IMR-90 (cell line): ENCODE results near the gene KCNK10. TPM values are rescaled to one million over a fixed set of nuclear protein-coding genes. Genes with fewer than 3 reads are reported as not detected.

ENCODE experiments used
- ATAC-seq: fragments of 200-7000 bp; cut with Tn5 transposase; 2 replicates; pipeline ENCODE4 v1.9.1; 2020; ENCODE audit warnings: low read depth, mild to moderate bottlenecking, moderate library complexity
- BruUV-seq: library from RNA; stranded (reverse); fragments of 400-500 nt; replicated peaks from 2 replicates; lab custom pipeline; 2021; lab: Mats Ljungman, UMichigan
- CTCF ChIA-PET: fragments of 300-600 bp; formaldehyde crosslinking; extraction: SDS; loops from one replicate; lab custom pipeline; 2021; ENCODE audit warnings: antibody characterized with exemption; lab: Yijun Ruan, JAX
- POLR2A ChIA-PET: fragments of 300-600 bp; sonication (Branson Sonifier 250); formaldehyde crosslinking; loops from one replicate; lab custom pipeline; 2022; ENCODE audit warnings: antibody characterized with exemption; ENCODE audit not compliant: unreplicated experiment; lab: Charles Lee
- DNase-seq: peaks from one replicate; pipeline ENCODE4 v3.0.0; 2013
- H2AFZ ChIP-seq: replicated peaks from 2 replicates; pipeline ENCODE3; 2013; ENCODE audit warnings: low read length, mild to moderate bottlenecking; ENCODE audit not compliant: poor library complexity
- H2AK5ac ChIP-seq: 2 replicates; pipeline ENCODE4 v1.6.1; 2013; ENCODE audit warnings: low read depth, low read length, inconsistent platforms
- H2AK9ac ChIP-seq: replicated peaks from 2 replicates; pipeline ENCODE3; 2013; ENCODE audit warnings: mild to moderate bottlenecking, low read depth, low read length, moderate library complexity; ENCODE audit not compliant: poor library complexity
- H2BK120ac ChIP-seq: 2 replicates; pipeline ENCODE4 v1.6.1; 2013; ENCODE audit warnings: low read depth, low read length, inconsistent platforms
- H2BK15ac ChIP-seq: 3 replicates; pipeline ENCODE4 v1.6.1; 2013; ENCODE audit warnings: low read depth, low read length, inconsistent platforms
- H2BK20ac ChIP-seq: 2 replicates; pipeline ENCODE4 v1.6.1; 2013; ENCODE audit warnings: low read depth, mild to moderate bottlenecking, inconsistent platforms, low read length, moderate library complexity
- H2BK5ac ChIP-seq: 2 replicates; pipeline ENCODE4 v1.6.1; 2013; ENCODE audit warnings: mild to moderate bottlenecking, low read depth, low read length, inconsistent platforms; ENCODE audit not compliant: poor library complexity, severe bottlenecking
- H3K14ac ChIP-seq: replicated peaks from 2 replicates; pipeline ENCODE4 v1.6.1; 2013; ENCODE audit warnings: low read depth, low read length, inconsistent platforms
- H3K18ac ChIP-seq: 2 replicates; pipeline ENCODE4 v1.6.1; 2013; ENCODE audit warnings: low read depth, low read length, control low read depth
- H3K23ac ChIP-seq: 2 replicates; pipeline ENCODE4 v1.6.1; 2013; ENCODE audit warnings: low read depth, low read length, inconsistent platforms
- H3K27ac ChIP-seq: 2 replicates; pipeline ENCODE4 v1.5.1; 2013; ENCODE audit warnings: mild to moderate bottlenecking, control low read depth, low read length; ENCODE audit not compliant: insufficient read depth
- H3K27me3 ChIP-seq: 2 replicates; pipeline ENCODE4 v1.6.1; 2013; ENCODE audit warnings: low read length; ENCODE audit not compliant: control insufficient read depth, insufficient read depth
- H3K36me3 ChIP-seq: 2 replicates; pipeline ENCODE4 v1.6.1; 2013; ENCODE audit warnings: low read length, mixed read lengths; ENCODE audit not compliant: control insufficient read depth, insufficient read depth
- H3K4ac ChIP-seq: 2 replicates; pipeline ENCODE4 v1.6.1; 2013; ENCODE audit warnings: low read depth, low read length, inconsistent platforms
- H3K4me1 ChIP-seq: 2 replicates; pipeline ENCODE4 v1.6.1; 2013; ENCODE audit warnings: low read length, mixed read lengths; ENCODE audit not compliant: control insufficient read depth, insufficient read depth
- H3K4me2 ChIP-seq: 2 replicates; pipeline ENCODE4 v1.6.1; 2013; ENCODE audit warnings: low read depth, mild to moderate bottlenecking, control low read depth, low read length, moderate library complexity
- H3K4me3 ChIP-seq: 2 replicates; pipeline ENCODE4 v1.5.1; 2013; ENCODE audit warnings: low read depth, mild to moderate bottlenecking, control low read depth, low read length, moderate library complexity; ENCODE audit not compliant: insufficient read depth
- H3K56ac ChIP-seq: 2 replicates; pipeline ENCODE4 v1.6.1; 2013; ENCODE audit warnings: low read length, inconsistent platforms; ENCODE audit not compliant: insufficient read depth; ENCODE audit errors: extremely low read depth
- H3K79me1 ChIP-seq, 2 experiments: 2 replicates each; pipeline ENCODE4 v1.6.1; 2013; ENCODE audit warnings: low read length in 2 of 2, inconsistent platforms in 1 of 2, low read depth in 1 of 2
- H3K9ac ChIP-seq: 2 replicates; pipeline ENCODE4 v1.6.1; 2013; ENCODE audit warnings: low read depth, low read length, control low read depth
- H3K9me1 ChIP-seq: 2 replicates; pipeline ENCODE4 v1.6.1; 2013; ENCODE audit warnings: low read length, inconsistent platforms; ENCODE audit not compliant: insufficient read depth
- H3K9me3 ChIP-seq: 2 replicates; pipeline ENCODE4 v1.6.1; 2013; ENCODE audit warnings: low read length; ENCODE audit not compliant: control insufficient read depth, insufficient read depth
- H4K20me1 ChIP-seq: 2 replicates; pipeline ENCODE4 v1.6.1; 2013; ENCODE audit warnings: low read length, inconsistent platforms; ENCODE audit not compliant: insufficient read depth
- H4K5ac ChIP-seq: 2 replicates; pipeline ENCODE4 v1.6.1; 2013; ENCODE audit warnings: mild to moderate bottlenecking, low read depth, low read length, control low read depth
- H4K8ac ChIP-seq, 2 experiments: 2 replicates each; pipeline ENCODE4 v1.6.1; 2013; ENCODE audit warnings: low read depth in 2 of 2, low read length in 2 of 2, control low read depth in 1 of 2, inconsistent platforms in 1 of 2
- H4K91ac ChIP-seq: 2 replicates; pipeline ENCODE4 v1.6.1; 2013; ENCODE audit warnings: low read depth, low read length, inconsistent platforms; ENCODE audit not compliant: insufficient read depth
- BHLHE40 ChIP-seq: fragments of 150-350 bp; IDR thresholded peaks from 2 replicates; pipeline ENCODE4 v1.6.1; 2016; ENCODE audit warnings: mild to moderate bottlenecking, low read depth, low read length
- CHD1 ChIP-seq: IDR thresholded peaks from 2 replicates; pipeline ENCODE4 v1.6.1; 2012; ENCODE audit warnings: low read depth, low read length, improper control_type of control experiment
- FOS ChIP-seq: fragments of 150-350 bp; IDR thresholded peaks from 2 replicates; pipeline ENCODE4 v1.6.1; 2016; ENCODE audit warnings: low read depth, low read length
- MAZ ChIP-seq: IDR thresholded peaks from 2 replicates; pipeline ENCODE4 v1.6.1; 2012; ENCODE audit warnings: low read depth, mild to moderate bottlenecking, low read length, improper control_type of control experiment, moderate library complexity, borderline replicate concordance
- NFE2L2 ChIP-seq: fragments of 150-350 bp; IDR thresholded peaks from 2 replicates; pipeline ENCODE4 v1.6.1; 2016; ENCODE audit warnings: low read depth, mild to moderate bottlenecking, low read length
- POLR2A ChIP-seq: IDR thresholded peaks from 2 replicates; pipeline ENCODE4 v1.6.1; 2012; ENCODE audit warnings: mild to moderate bottlenecking, low read depth, low read length
- RCOR1 ChIP-seq: IDR thresholded peaks from 2 replicates; pipeline ENCODE4 v1.6.1; 2012; ENCODE audit warnings: mild to moderate bottlenecking, low read length, improper control_type of control experiment; ENCODE audit not compliant: insufficient replicate concordance
- WGBS, 2 experiments: methylation state at CpG; one replicate each; pipeline versions ENCODE4 v1.1.5 to v1.1.7; 2013; ENCODE audit warnings: missing lambda C conversion rate in 2 of 2; ENCODE audit not compliant: insufficient read length in 1 of 2; ENCODE audit errors: extremely low coverage in 2 of 2; 5-methylcytosine and 5-hydroxymethylcytosine counted together
- dilution Hi-C: fragments of 300-500 bp; cut with HindIII; formaldehyde crosslinking; loops from one replicate; pipeline ENCODE4 v1.14.3; 2018; ENCODE audit warnings: low sequenced_read_pairs; ENCODE audit not compliant: unreplicated experiment
- in situ Hi-C: fragments of 300-500 bp; cut with MboI; formaldehyde crosslinking; loops from 3 replicates; pipeline ENCODE4 v1.14.3; 2019; ENCODE audit warnings: low sequenced_read_pairs, inconsistent platforms, mixed read lengths
- intact Hi-C: fragments of 100-400 bp; cut with micrococcal nuclease; formaldehyde crosslinking; loops from 2 replicates; pipeline ENCODE4 v1.10.0; 2022
- polyA plus RNA-seq, 3 experiments: library from polyadenylated mRNA; depleted of rRNA; stranded (reverse); fragments of >200 nt; gene quantifications; 2 replicates each; pipeline ENCODE4 v1.2.3, GENCODE V29; 2012; ENCODE audit warnings: low replicate concordance in 1 of 3
- total RNA-seq: library from RNA; depleted of rRNA; stranded (reverse); fragments of >200 nt; gene quantifications from 2 replicates; pipeline ENCODE4 v1.2.3, GENCODE V29; 2012

The KCNK10 gene
- total and polyA plus RNA-seq, 2 of the 4 experiments (the other 2 are of a cell fraction), result not detected

DNA sequence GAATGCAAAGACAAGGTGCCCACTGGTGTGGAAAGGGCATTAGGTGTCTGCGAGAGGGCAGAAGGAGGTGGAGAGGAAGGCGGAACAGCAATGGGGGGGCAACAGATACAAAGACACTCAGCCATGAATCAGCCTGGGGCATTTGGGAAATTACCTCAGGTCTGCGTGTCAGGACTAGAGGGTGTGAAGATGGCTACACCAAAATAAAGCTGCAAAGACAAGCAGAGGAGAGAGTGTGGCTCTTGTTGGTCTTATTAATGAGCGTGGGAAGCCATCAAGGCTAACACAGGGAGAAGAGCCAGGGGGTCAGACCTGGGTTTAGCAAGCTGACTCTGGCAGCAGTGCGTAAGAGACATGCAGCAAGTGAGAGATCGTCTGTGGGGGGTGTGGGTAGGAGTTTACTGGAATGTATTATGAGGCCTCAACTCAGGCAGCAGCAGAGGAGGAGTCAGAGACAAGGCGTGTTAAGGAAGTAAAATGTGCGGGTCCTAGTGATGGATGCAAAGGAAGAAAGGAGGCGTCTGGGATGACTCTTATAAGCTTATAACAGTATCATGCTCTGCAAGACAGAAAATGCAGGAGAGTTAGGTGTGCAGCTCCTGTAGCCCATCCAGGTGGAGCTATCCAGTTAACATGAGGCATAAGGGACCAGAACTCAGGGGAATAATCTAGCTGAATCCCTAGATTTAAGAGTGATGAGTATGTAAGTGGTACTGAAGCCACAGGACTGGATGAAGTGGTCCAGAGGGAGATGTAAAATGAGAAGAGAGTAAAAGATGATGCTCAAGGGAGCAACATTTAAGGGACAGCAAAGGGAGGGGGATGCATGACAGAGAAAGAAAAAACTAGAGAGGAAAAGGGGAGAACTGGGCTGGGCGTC is 50.4 kb downstream of the KCNK10 start:
- H2BK15ac ChIP-seq, result no peak overlapping the region
- H3K27me3 ChIP-seq, result no peaks in the 10 kb centered on the region
- no peak overlapping the region for H3K56ac ChIP-seq
- no peak overlapping the region for H3K27ac ChIP-seq
- dilution Hi-C loops (no loop called here), intact Hi-C loops (no loop called here), in situ Hi-C loops (no loop called here)
- H4K91ac ChIP-seq, result no peak overlapping the region
- ATAC-seq (no peak), DNase-seq (no peak)
- H2AK5ac ChIP-seq, result no peak overlapping the region
- H4K8ac ChIP-seq, result no peak overlapping the region
- no peaks in the 10 kb centered on the region for H3K79me1 ChIP-seq
- no peaks in the 10 kb centered on the region for H3K9me1 ChIP-seq
- H2BK120ac ChIP-seq, result no peak overlapping the region
- ChIA-PET CTCF (no interaction called here), POLR2A (no interaction called here)
- no TSS peak for BruUV-seq
- no peak overlapping the region for H2BK5ac ChIP-seq
- no peaks in the 10 kb centered on the region for H3K9me3 ChIP-seq
- H3K4me2 ChIP-seq, result no peak overlapping the region
- H4K5ac ChIP-seq, result no peak overlapping the region
- no peaks in the 10 kb centered on the region for H3K4me1 ChIP-seq
- no peaks in the 10 kb centered on the region for H4K20me1 ChIP-seq
- no peak overlapping the region for H3K23ac ChIP-seq
- TF ChIP-seq POLR2A, result no peak
- no peak for TF ChIP-seq NFE2L2
- no peak for TF ChIP-seq CHD1
- TF ChIP-seq BHLHE40, result no peak
- no peak for TF ChIP-seq RCOR1
- no peak for TF ChIP-seq FOS
- no peak for TF ChIP-seq MAZ
- no peak overlapping the region for H3K14ac ChIP-seq
- 58% methylated on average over 8 of the region's 10 CpGs; no CpG with 5 or more reads in 1 of the 2 experiments for WGBS, 2 experiments
- H3K9ac ChIP-seq, result no peak overlapping the region
- H2BK20ac ChIP-seq, result no peak overlapping the region
- H3K4ac ChIP-seq, result no peak overlapping the region
- H3K4me3 ChIP-seq, result no peak overlapping the region
- no peak overlapping the region for H3K18ac ChIP-seq
- H2AFZ ChIP-seq, result no peak overlapping the region
- H2AK9ac ChIP-seq, result no peak overlapping the region
- no peaks in the 10 kb centered on the region for H3K36me3 ChIP-seq
